GM10266 (cell line): ENCODE results near the gene PCNX2.

Experiments
- DNase-seq: peaks from one replicate; pipeline ENCODE4 v3.0.0; 2012; ENCODE audit errors: extremely low spot score
- TF ChIP-seq, protein P1 (sequence below): IDR thresholded peaks from 2 replicates; pipeline ENCODE4 v1.5.1; 2012; ENCODE audit warnings: mild to moderate bottlenecking, low read depth; ENCODE audit not compliant: control insufficient read depth, insufficient read depth; ENCODE audit errors: missing control alignments

Gene PCNX2

DNA sequence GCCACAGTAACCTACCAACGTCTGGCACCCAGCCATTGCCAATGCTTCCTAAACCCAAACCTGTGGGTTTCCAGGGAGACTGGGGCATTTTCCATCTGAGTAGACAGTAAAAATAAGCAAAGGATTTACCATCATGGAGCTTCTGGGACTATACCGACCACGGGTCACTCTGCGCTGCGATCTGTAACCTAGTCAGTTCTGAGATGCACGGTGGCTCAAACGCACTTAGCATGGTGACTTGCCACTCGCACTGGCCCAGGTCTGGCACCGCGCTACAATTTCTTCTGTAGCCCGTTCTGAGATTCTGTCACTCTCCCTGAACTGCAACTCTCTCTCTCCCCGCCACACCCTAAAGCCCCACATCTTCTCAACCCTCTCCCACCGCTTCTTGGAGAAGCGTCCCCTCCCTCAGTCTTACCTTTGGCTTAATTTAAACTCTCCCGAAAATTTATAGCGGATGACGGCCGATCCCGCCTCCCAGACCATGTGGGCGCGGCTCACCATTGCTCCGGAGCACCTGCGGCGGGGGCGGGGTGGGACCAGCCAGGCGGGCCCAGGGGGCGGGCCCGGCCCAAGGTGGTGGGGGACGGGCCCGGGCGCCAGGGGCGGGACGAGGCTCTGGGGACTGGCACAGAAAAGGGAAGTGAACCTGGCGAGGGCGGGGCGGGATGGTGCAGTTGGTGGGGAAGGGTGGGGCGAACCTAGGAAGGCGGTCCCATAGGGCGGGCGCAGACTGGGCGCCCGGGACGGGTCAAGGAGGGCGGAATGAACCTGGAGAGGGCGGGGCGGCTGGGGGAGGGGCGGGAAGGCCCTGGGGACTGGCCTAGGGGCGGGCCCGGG lies 31.5 kb upstream of the PCNX2 start:
- DNase-seq = peak; percentile 82
- TF ChIP-seq, protein P1, sequence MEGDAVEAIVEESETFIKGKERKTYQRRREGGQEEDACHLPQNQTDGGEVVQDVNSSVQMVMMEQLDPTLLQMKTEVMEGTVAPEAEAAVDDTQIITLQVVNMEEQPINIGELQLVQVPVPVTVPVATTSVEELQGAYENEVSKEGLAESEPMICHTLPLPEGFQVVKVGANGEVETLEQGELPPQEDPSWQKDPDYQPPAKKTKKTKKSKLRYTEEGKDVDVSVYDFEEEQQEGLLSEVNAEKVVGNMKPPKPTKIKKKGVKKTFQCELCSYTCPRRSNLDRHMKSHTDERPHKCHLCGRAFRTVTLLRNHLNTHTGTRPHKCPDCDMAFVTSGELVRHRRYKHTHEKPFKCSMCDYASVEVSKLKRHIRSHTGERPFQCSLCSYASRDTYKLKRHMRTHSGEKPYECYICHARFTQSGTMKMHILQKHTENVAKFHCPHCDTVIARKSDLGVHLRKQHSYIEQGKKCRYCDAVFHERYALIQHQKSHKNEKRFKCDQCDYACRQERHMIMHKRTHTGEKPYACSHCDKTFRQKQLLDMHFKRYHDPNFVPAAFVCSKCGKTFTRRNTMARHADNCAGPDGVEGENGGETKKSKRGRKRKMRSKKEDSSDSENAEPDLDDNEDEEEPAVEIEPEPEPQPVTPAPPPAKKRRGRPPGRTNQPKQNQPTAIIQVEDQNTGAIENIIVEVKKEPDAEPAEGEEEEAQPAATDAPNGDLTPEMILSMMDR = no peak

DNA sequence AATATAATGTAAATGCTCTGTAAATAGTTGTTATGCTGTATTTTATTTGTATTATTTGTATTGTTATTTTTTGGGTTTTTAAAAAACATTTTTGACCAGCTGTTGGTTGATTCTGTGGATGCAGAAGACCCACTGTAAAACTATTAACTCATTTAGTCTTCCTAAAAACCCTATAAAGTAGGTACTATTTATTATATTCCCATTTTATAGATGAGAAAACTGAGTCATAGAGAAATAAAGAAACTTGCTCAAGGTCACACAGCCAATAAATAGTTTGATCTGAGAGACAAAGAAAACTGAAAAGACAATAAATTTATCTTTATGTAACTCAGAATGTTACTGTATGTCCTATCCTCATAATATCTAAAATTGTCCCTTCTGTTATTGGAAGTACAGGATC lies 30.8 kb upstream of the PCNX2 start:
- no peak for DNase-seq
- TF ChIP-seq, protein P1 = no peak

- TF ChIP-seq, protein P1 = no peak
- DNase-seq = no peak
These were observed 28.2 kb upstream of the PCNX2 start for GRCh38 chr1:233323718-233324117.

DNA sequence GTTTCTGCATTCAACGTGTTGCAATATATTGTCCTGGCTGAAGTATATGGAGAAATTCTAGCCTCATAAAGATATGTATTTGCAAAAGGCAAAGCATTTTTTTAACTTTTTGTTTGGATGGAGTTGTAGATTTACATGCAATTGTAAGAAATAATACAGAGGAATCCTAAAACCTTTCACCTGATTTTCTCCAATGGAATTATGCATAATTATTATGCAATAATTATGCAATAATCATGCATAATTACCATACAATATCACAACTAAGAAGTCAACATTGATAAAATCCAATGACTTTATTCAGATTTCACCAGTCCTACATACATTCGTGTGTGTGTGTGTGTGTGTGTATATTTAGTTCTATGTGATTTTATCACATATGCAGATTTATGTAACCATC lies 24.5 kb upstream of the PCNX2 start:
- TF ChIP-seq, protein P1 = no peak
- no peak for DNase-seq

- no peak for DNase-seq
- TF ChIP-seq, protein P1 = no peak
These were observed 23.7 kb upstream of the PCNX2 start for GRCh38 chr1:233319272-233319671.

DNA sequence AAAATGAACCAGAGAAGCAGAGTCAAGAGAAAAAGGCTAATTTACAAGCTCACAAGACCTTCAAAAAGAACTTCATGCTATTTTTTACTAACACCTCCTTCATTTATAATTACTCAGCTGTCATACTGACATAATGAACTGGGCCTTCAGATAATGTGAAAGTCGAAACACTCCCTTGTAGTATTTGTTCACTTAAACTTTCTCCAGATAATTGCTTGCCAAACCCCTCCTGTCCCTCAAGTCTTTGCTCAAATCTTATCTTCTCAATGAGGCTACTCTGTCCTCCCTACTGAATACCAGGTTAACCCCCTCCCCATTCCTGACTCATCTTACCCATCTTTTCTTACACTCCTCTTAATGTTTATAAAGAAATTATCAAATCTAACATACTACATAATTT lies 20.9 kb upstream of the PCNX2 start:
- TF ChIP-seq, protein P1 = no peak
- no peak for DNase-seq

DNA sequence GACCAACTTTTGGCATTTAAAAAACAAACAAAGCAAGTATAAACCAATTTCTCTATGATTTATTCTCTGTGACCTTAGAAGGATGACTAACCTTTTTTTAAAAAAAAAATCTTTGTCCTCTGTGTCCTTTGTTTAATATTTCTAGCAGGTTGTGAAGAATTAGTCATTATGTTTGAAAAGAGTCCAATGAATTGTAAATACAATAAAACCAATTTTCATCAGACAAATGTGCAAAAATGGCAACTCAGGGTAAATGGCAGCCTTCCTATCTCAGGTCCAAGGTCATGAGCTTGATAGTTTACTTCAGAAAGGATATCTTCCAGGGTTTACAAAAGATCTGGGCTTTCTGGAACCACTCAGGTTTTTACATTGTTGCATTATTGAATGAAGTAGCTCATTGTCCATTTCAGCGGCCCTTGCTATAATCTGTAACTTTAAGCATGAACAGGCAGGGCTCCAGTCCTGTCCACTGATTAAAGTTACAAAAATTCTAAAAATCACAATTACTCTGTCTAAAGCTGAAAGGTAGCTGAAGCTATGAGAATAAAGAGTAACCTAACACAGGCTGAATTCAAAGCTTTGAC lies 20.3 kb upstream of the PCNX2 start:
- DNase-seq = no peak
- TF ChIP-seq, protein P1 = no peak
